SK-N-SH (cell line): Measurements from ENCODE around the gene DEFB119.
"Not testable (repeated sequence)": the region's sequence is repeated elsewhere in the genome, so short reads cannot be mapped to it uniquely, and the experiment has no call there.

ENCODE experiments used
- EP300 ChIP-seq, 2 experiments: IDR thresholded peaks; 2 replicates each; pipeline versions ENCODE4 v1.4.0 to v1.6.1; 2012; ENCODE audit warnings: borderline replicate concordance in 1 of 2, low read depth in 1 of 2, low read length in 1 of 2
- NRF1 ChIP-seq: IDR thresholded peaks from 2 replicates; pipeline ENCODE4 v1.6.1; 2012; ENCODE audit warnings: low read depth, mild to moderate bottlenecking, low read length
- RFX5 ChIP-seq: IDR thresholded peaks from 2 replicates; pipeline ENCODE4 v1.6.1; 2012; ENCODE audit warnings: mild to moderate bottlenecking, improper control_type of control experiment, low read length
- YY1 ChIP-seq: IDR thresholded peaks from 2 replicates; pipeline ENCODE4 v1.4.0; 2012; ENCODE audit warnings: low read depth, mild to moderate bottlenecking

DNA sequence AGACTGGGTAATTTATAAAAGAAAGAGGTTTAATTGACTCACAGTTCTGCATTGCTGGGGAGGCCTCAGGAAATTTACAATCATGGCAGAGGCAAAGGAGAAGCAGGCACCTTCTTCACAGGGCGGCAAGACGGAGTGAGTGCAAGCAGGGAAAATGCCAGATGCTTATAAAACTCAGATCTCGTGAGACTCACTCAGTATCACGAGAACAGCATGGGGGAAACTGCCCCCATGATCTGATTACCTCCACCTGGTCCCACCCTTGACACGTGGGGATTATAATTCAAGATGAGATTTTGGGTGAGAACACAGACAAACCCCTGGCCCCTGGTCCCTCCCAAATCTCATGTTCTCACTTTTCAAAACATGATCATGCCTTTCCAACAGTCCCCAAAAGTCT lies 26.1 kb downstream of the DEFB119 start:
- TF ChIP-seq NRF1; YY1; EP300 (IDR thresholded peaks at IDR 0.05; ENCODE audit: borderline replicate concordance in 1 of 2, low read depth in 1 of 2, low read length in 1 of 2); RFX5: not testable (repeated sequence)
